GM23338 (cell line): Measurements from ENCODE around the gene ATF7IP2. TPM values are rescaled to one million over a fixed set of nuclear protein-coding genes. Genes with fewer than 3 reads are reported as not detected.

ENCODE experiments used
- ATAC-seq: fragments of 200-7000 bp; cut with Tn5 transposase; 3 replicates; pipeline ENCODE4 v1.9.1; 2020
- DNase-seq: peaks from one replicate; pipeline ENCODE4 v3.0.0-alpha.2; 2015; ENCODE audit warnings: low spot score
- H2AFZ ChIP-seq: fragments of 200-600 bp; sonication (generic); 2 replicates; pipeline ENCODE4 v1.8.0; 2016; ENCODE audit warnings: antibody characterized with exemption, mild to moderate bottlenecking, moderate library complexity
- H3F3A ChIP-seq: fragments of 200-600 bp; sonication (generic); replicated peaks from 2 replicates; pipeline ENCODE4 v1.8.0; 2017; ENCODE audit warnings: antibody characterized with exemption, mixed run types, low read depth
- H3K27ac ChIP-seq: fragments of 200-600 bp; sonication (generic); 2 replicates; pipeline ENCODE4 v1.6.1; 2016; ENCODE audit warnings: low read depth
- H3K27me3 ChIP-seq: fragments of 200-600 bp; sonication (generic); 2 replicates; pipeline ENCODE4 v1.8.0; 2016; ENCODE audit warnings: mild to moderate bottlenecking, mixed run types, moderate library complexity; ENCODE audit not compliant: insufficient read depth
- H3K36me3 ChIP-seq: fragments of 200-600 bp; sonication (generic); 2 replicates; pipeline ENCODE4 v1.8.0; 2016; ENCODE audit warnings: mild to moderate bottlenecking; ENCODE audit not compliant: insufficient read depth
- H3K4me1 ChIP-seq: fragments of 200-600 bp; sonication (generic); 2 replicates; pipeline ENCODE4 v1.8.0; 2016; ENCODE audit warnings: mild to moderate bottlenecking, moderate library complexity; ENCODE audit not compliant: insufficient read depth
- H3K4me2 ChIP-seq: fragments of 200-600 bp; sonication (generic); 2 replicates; pipeline ENCODE4 v1.7.1; 2017; ENCODE audit warnings: mixed run types
- H3K4me3 ChIP-seq: fragments of 200-600 bp; sonication (generic); 2 replicates; pipeline ENCODE4 v1.6.1; 2016; ENCODE audit warnings: mixed run types
- H3K79me2 ChIP-seq: fragments of 200-600 bp; sonication (generic); replicated peaks from 2 replicates; pipeline ENCODE4 v1.8.0; 2017; ENCODE audit warnings: mild to moderate bottlenecking; ENCODE audit not compliant: insufficient read depth
- H3K9me2 ChIP-seq: fragments of 200-600 bp; sonication (generic); 2 replicates; pipeline ENCODE4 v1.8.0; 2017; ENCODE audit not compliant: insufficient read depth
- H4K20me1 ChIP-seq: fragments of 200-600 bp; sonication (generic); replicated peaks from 2 replicates; pipeline ENCODE4 v1.8.0; 2017; ENCODE audit warnings: mild to moderate bottlenecking; ENCODE audit not compliant: insufficient read depth
- H3K27ac Mint-ChIP-seq: 2 replicates; pipeline ENCODE4 v1.8.0; 2020; ENCODE audit warnings: inconsistent platforms, mild to moderate bottlenecking, moderate library complexity, mixed read lengths
- H3K27me3 Mint-ChIP-seq: 3 replicates; pipeline ENCODE4 v1.8.0; 2022; ENCODE audit warnings: low read depth, mild to moderate bottlenecking, moderate library complexity, mixed read lengths, inconsistent platforms; ENCODE audit not compliant: insufficient read depth, poor library complexity
- H3K36me3 Mint-ChIP-seq: 3 replicates; pipeline ENCODE4 v1.8.0; 2021; ENCODE audit warnings: low read depth, mild to moderate bottlenecking, inconsistent platforms, moderate library complexity, mixed read lengths
- H3K4me1 Mint-ChIP-seq: 3 replicates; pipeline ENCODE4 v1.8.0; 2020; ENCODE audit warnings: mild to moderate bottlenecking, inconsistent platforms, mixed read lengths
- H3K4me3 Mint-ChIP-seq: 3 replicates; pipeline ENCODE4 v1.8.0; 2021; ENCODE audit warnings: moderate library complexity, mild to moderate bottlenecking, inconsistent platforms, mixed read lengths
- H3K9me3 Mint-ChIP-seq: 3 replicates; pipeline ENCODE4 v1.8.0; 2020; ENCODE audit warnings: moderate library complexity, mild to moderate bottlenecking, inconsistent platforms, mixed read lengths
- CTCF ChIP-seq, 2 experiments: fragments of 200-600 bp in 1 of 2; sonication (generic) in 1 of 2; conservative IDR thresholded peaks; 2 replicates each; pipeline versions ENCODE4 v1.5.1 to v1.6.1; 2016 to 2017; ENCODE audit warnings: antibody characterized with exemption in 2 of 2, low read depth in 2 of 2, mild to moderate bottlenecking in 2 of 2, moderate library complexity in 1 of 2
- EZH2 ChIP-seq: fragments of 200-600 bp; sonication (generic); IDR thresholded peaks from one replicate; pipeline ENCODE4 v1.8.0; 2017; ENCODE audit warnings: antibody characterized with exemption, mild to moderate bottlenecking, low read depth; ENCODE audit not compliant: unreplicated experiment
- REST ChIP-seq: IDR thresholded peaks from one replicate; pipeline ENCODE4 v1.6.1; 2018; ENCODE audit warnings: antibody characterized with exemption; ENCODE audit not compliant: unreplicated experiment
- ZNF114 ChIP-seq: fragments of 250-450 bp; sonication (Bioruptor Pico); IDR thresholded peaks from 2 replicates; pipeline ENCODE4 v1.5.0; 2020; ENCODE audit warnings: mild to moderate bottlenecking, moderate library complexity
- ZNF462 ChIP-seq: fragments of 250-450 bp; sonication (Bioruptor Pico); IDR thresholded peaks from 2 replicates; pipeline ENCODE4 v1.5.0; 2020; ENCODE audit warnings: mild to moderate bottlenecking, moderate library complexity
- polyA plus RNA-seq: library from polyadenylated mRNA; unstranded; fragments of >200 nt; fragmentation: Nextera tagmentation; extraction: Ambion mirVana; gene quantifications from 2 replicates; pipeline ENCODE4 v1.2.1, GENCODE V29; 2016
- total RNA-seq: library from RNA; depleted of rRNA; stranded (reverse); fragments of >200 nt; shearing (Covaris generic); gene quantifications from 2 replicates; pipeline ENCODE4 v1.2.3, GENCODE V29; 2014

The ATF7IP2 gene
- total and polyA plus RNA-seq, 2 experiments from 2014 or later = 27.9 to 55.7 TPM

GRCh38 chr16:10368969-10369551, 16.8 kb upstream of the ATF7IP2 start:
- Mint-ChIP-seq H3K27ac (no peak overlapping the region), H3K4me1 (no peaks in the 10 kb centered on the region), H3K9me3 (peaks cover 2% of the 10 kb centered on the region; the same call in 1 of the 3 replicates), H3K27me3 (peaks cover 2% of the 10 kb centered on the region), H3K36me3 (no peaks in the 10 kb centered on the region), H3K4me3 (no peak overlapping the region)
- Histone ChIP-seq H3K36me3 (no peaks in the 10 kb centered on the region), H3K4me2 (no peak overlapping the region), H3K4me1 (no peaks in the 10 kb centered on the region), H2AFZ (peak overlapping the region; percentile 8; the same call in 1 of the 2 replicates), H3K27ac (no peak overlapping the region), H4K20me1 (no peaks in the 10 kb centered on the region), H3F3A (no peaks in the 10 kb centered on the region), H3K9me2 (no peaks in the 10 kb centered on the region), H3K4me3 (no peak overlapping the region), H3K27me3 (no peaks in the 10 kb centered on the region), H3K79me2 (no peaks in the 10 kb centered on the region)
- peak; percentile 27 for DNase-seq
- no peak for TF ChIP-seq REST
- TF ChIP-seq CTCF (conservative IDR thresholded peaks at IDR 0.05; ENCODE audit: low read depth in 2 of 2) = peak; percentile 41 to 60
- TF ChIP-seq EZH2 = no peak
- no peak for TF ChIP-seq ZNF114 (CRISPR knock-in tag)
- no peak for TF ChIP-seq ZNF462 (CRISPR knock-in tag)
- peak; percentile 40; the same call in 1 of the 3 replicates for ATAC-seq
